Activated T-helper 1 cell treated with Interleukin-2 at 50 U/mL for 16 hours (primary cell): ENCODE measurements around the gene ARL15.
"Not testable (repeated sequence)": the region's sequence is repeated elsewhere in the genome, so short reads cannot be mapped to it uniquely, and the experiment has no call there.

Source experiments
- DNase-seq: peaks from one replicate; pipeline ENCODE4 v3.0.0-alpha.2; 2020; ENCODE audit warnings: low read depth

Gene ARL15

GRCh38 chr5:53985796-53986195 lies 324.6 kb downstream of the ARL15 start:
- no peak for DNase-seq

- no peak for DNase-seq
These were observed 325.4 kb downstream of the ARL15 start for GRCh38 chr5:53984971-53985370.

GRCh38 chr5:53983568-53984460 lies 326.6 kb downstream of the ARL15 start:
- DNase-seq: no peak

GRCh38 chr5:53982319-53982718 lies 328.1 kb downstream of the ARL15 start:
- not testable (repeated sequence) for DNase-seq

- no peak for DNase-seq
These were observed 330.3 kb downstream of the ARL15 start for GRCh38 chr5:53980061-53980460.

- no peak for DNase-seq
These were observed 336.4 kb downstream of the ARL15 start for GRCh38 chr5:53974021-53974420.

- DNase-seq: no peak
These were observed 338.1 kb downstream of the ARL15 start for GRCh38 chr5:53972314-53972713.

- no peak for DNase-seq
These were observed 338.8 kb downstream of the ARL15 start for GRCh38 chr5:53971551-53971950.

GRCh38 chr5:53971131-53971530 lies 339.2 kb downstream of the ARL15 start:
- DNase-seq: no peak

GRCh38 chr5:53970475-53970874 lies 339.9 kb downstream of the ARL15 start:
- no peak for DNase-seq

GRCh38 chr5:53969176-53969730 lies 341.1 kb downstream of the ARL15 start:
- no peak for DNase-seq

- DNase-seq: no peak
These were observed 344.9 kb downstream of the ARL15 start for GRCh38 chr5:53965459-53965858.

GRCh38 chr5:53963958-53964357 lies 346.4 kb downstream of the ARL15 start:
- no peak for DNase-seq

- DNase-seq: no peak
These were observed 348.1 kb downstream of the ARL15 start for GRCh38 chr5:53962306-53962705.

GRCh38 chr5:53956632-53957031 lies 353.7 kb downstream of the ARL15 start:
- no peak for DNase-seq

GRCh38 chr5:53956196-53956595 lies 354.2 kb downstream of the ARL15 start:
- DNase-seq: no peak

GRCh38 chr5:53950621-53951020 lies 359.8 kb downstream of the ARL15 start:
- DNase-seq: no peak

- DNase-seq: no peak
These were observed 361.8 kb downstream of the ARL15 start for GRCh38 chr5:53948598-53948997.

GRCh38 chr5:53946405-53947100 lies 363.8 kb downstream of the ARL15 start:
- no peak for DNase-seq

- DNase-seq: no peak
These were observed 365.4 kb downstream of the ARL15 start for GRCh38 chr5:53944981-53945380.

- no peak for DNase-seq
These were observed 366.4 kb downstream of the ARL15 start for GRCh38 chr5:53943938-53944337.

GRCh38 chr5:53942724-53943123 lies 367.6 kb downstream of the ARL15 start:
- no peak for DNase-seq

- DNase-seq: no peak
These were observed 369.5 kb downstream of the ARL15 start for GRCh38 chr5:53940921-53941320.
